Dedifferentiated amniotic fluid mesenchymal stem cell (primary cell): ENCODE data around the gene PCSK7.

ENCODE experiments used
- DNase-seq: peaks from one replicate; pipeline ENCODE4 v3.0.0-alpha.2; 2016; ENCODE audit errors: extremely low spot score

Gene PCSK7

GRCh38 chr11:117199053-117199915 lies 32.6 kb downstream of the PCSK7 start, which contains the start of gene TAGLN:
Gene TAGLN (plus strand): TSS chr11:117199370. CDS start chr11:117203014, 3,644 bp downstream.
- DNase-seq, result peak; percentile 91

- DNase-seq, result no peak
These were observed 33.3 kb downstream of the PCSK7 start for GRCh38 chr11:117198613-117199012.

GRCh38 chr11:117197516-117198456 lies 34.1 kb downstream of the PCSK7 start:
- no peak for DNase-seq

DNA sequence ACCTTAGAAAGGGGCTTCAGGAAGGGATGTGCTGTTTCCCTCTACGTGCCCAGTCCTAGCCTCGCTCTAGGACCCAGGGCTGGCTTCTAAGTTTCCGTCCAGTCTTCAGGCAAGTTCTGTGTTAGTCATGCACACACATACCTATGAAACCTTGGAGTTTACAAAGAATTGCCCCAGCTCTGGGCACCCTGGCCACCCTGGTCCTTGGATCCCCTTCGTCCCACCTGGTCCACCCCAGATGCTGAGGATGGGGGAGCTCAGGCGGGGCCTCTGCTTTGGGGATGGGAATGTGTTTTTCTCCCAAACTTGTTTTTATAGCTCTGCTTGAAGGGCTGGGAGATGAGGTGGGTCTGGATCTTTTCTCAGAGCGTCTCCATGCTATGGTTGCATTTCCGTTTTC lies 34.9 kb downstream of the PCSK7 start:
- DNase-seq, result no peak

GRCh38 chr11:117195761-117196160 lies 36.1 kb downstream of the PCSK7 start:
- no peak for DNase-seq

- DNase-seq, result no peak
These were observed 36.6 kb downstream of the PCSK7 start for GRCh38 chr11:117195258-117195657.

GRCh38 chr11:117194267-117194666 lies 37.6 kb downstream of the PCSK7 start:
- no peak for DNase-seq

GRCh38 chr11:117193130-117194020 lies 38.5 kb downstream of the PCSK7 start:
- no peak for DNase-seq

DNA sequence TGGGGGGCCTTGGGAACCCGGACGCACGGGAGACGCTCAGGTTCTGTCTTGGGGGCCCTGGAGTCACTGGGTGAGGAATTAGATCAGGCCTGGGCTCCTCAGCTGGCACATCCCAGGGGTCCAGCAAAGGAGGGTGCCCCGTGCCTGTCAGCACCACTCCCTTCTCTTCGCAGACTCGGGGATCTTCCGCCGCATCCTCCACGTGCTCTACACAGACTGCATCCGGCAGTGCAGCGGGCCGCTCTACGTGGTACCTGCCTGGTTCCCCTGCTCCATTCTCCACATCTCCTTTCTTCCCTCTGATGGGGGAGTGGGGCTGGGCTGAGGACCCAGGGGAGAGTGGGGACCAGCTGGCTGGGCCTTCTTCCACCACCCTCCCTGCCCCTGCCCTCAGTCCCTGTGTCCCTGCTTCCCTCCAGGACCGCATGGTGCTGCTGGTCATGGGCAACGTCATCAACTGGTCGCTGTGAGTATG lies 39.4 kb downstream of the PCSK7 start:
- DNase-seq, result no peak

DNA sequence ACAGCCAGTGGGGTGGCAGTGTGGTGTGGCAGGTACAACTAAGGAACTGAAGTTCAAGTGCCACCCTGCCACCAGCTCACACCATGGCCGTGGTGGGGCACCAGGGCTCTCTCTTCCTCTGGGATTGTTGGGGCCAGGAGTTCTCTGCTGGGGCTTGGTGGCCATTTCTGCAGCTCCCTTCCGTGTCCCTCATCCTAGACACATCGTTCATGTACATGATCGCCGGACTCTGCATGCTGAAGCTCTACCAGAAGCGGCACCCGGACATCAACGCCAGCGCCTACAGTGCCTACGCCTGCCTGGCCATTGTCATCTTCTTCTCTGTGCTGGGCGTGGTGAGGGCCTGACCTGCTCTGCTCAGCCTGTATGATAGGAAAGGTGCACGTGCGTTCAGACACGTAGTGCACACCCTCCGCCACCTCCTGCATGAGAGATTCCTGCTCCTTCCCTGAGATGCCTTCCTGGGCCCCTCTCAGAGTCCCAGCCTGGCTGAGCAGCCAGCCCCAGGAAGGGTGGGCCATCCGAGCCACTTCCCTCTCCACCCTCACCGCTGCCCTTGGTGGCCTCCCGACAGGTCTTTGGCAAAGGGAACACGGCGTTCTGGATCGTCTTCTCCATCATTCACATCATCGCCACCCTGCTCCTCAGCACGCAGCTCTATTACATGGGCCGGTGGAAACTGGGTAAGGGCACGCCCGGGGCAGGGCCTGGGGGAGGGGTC lies 40.0 kb downstream of the PCSK7 start:
- DNase-seq, result no peak

DNA sequence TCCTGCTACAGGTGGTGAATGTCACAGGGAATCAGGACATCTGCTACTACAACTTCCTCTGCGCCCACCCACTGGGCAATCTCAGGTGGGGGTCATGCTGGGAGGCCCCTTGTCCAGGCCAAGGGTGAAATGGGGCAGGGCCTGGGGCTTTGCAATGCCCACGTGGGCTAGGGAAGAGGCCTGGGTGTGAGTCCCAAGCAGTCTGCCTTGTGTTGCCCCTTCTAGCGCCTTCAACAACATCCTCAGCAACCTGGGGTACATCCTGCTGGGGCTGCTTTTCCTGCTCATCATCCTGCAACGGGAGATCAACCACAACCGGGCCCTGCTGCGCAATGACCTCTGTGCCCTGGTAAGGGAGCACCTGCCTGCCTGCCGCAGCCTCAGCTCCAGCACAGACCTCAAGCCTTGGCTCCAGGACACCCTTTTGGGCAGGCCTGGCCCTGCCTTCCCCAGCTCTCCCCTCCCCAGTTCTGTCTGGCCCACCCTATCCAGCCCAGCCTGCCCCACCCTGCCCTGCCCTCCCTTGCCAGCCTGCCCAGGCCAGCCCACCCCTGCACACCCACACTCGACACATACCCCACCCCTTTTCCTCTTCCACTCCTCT lies 41.8 kb downstream of the PCSK7 start:
- no peak for DNase-seq

DNA sequence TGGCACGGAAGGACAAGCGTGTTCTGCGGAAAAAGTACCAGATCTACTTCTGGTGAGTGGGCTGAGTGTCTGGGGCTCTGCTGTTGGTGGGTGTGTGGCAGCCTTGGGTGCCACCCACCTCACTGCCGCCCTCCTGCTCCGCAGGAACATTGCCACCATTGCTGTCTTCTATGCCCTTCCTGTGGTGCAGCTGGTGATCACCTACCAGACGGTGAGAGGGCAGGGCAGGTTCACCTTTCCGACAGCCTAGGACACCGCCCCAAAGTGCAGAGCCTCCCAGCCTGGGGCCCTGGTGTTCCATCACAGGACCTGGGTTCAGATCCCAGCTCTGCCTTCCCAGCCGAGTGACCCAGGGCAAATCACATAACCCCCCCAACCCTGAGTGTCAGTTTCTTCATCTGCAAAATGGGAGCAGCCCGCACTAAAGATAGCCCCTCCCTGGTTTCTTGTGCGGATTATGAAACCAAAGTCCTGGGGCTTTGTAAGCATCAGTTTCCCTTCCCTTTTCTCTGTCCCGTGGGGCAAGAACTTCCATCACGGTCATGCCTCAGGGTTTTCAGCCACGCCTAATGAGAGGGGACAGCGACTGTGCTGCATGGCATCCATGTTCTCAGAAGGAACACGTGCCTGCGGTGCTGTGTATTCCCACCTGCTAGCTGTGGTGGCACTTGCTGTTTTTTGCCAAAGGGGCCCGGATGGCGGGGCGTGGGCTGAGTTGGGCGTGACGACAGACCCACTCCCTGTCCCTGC lies 42.5 kb downstream of the PCSK7 start:
- DNase-seq, result no peak

- DNase-seq, result no peak
These were observed 43.2 kb downstream of the PCSK7 start for GRCh38 chr11:117188620-117189081.

DNA sequence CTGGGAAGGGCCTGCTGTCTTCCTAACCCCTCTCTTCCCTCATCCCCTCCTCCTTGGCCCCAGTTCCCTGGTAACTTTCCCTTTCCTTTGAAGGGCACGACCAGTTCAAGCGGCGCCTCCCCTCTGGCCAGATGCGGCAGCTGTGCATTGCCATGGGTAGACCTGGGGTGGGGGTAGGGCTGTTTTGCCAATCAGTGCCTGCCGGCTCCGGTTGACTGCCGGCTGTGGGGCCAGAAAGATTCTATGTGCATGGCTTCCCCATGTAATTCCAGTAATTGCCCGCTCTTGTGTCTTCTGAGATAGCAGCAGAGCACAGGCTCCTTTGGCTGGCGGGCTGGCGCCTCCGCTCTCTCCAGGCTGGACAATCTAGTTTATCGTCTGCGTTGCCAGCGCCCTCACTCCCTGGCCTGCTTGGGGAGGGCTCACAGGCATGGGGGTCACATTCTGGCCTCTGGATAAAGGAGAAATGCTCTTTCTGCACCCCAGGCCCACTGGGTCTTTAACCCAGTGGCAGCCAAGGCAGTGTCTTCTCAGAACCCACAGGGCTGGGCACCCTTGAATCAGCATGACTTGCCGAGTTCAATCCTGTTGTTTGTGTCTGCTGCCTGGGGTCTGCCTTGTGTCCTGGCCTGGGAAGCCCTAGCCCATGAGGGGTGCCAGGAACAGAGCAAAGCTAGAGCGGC lies 43.9 kb downstream of the PCSK7 start:
- DNase-seq, result no peak

DNA sequence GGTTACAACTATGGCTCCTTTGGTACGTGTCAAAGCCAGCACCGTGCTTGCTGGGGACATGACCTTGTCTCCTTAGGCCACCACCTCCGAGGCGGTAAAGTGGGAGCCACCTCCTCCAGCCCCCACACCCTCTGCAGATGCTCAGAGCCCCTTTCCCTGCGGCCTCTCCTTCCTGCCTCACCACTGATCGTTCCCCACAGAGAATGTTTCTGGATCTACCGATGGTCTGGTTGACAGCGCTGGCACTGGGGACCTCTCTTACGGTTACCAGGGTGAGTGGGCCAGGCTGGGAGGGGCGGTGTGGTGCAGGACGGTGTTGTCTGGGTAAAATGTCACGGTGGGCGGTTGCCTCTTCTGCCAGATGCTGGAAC lies 44.5 kb downstream of the PCSK7 start:
- no peak for DNase-seq

GRCh38 chr11:117187007-117187406 lies 44.9 kb downstream of the PCSK7 start:
- no peak for DNase-seq

DNA sequence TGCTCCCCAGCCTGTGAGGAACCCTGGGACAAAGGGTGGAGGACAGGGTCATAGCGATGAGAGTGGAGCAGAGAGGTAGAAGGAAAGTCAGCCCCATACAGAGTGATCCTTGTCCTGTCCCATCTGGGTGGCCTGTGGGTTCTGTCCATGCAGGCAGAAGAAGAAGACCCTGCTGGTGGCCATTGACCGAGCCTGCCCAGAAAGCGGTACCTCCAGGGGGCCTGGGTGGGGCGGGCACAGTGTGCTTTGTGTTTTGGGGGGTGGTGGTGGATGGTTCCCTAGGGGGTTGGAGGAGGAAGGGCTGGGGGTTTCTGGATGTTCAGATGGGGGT lies 45.5 kb downstream of the PCSK7 start:
- DNase-seq, result no peak

GRCh38 chr11:117185736-117186430 lies 46.0 kb downstream of the PCSK7 start:
- no peak for DNase-seq
